DOHH2 (cell line): ENCODE measurements around the gene BARX2.

ENCODE experiments used
- CTCF ChIP-seq: fragments of 200-600 bp; sonication (generic); IDR thresholded peaks from one replicate; pipeline ENCODE4 v1.5.1; 2014; ENCODE audit warnings: antibody characterized with exemption, mild to moderate bottlenecking, low read depth, low read length; ENCODE audit not compliant: poor library complexity, severe bottlenecking
- EZH2phosphoT487 ChIP-seq: fragments of 200-600 bp; sonication (generic); IDR thresholded peaks from 2 replicates; pipeline ENCODE4 v1.6.1; 2017; ENCODE audit warnings: borderline replicate concordance, mild to moderate bottlenecking, antibody characterized with exemption, low read length, moderate library complexity, mixed read lengths

GRCh38 chr11:129366737-129367597, 8.7 kb upstream of the BARX2 start:
- TF ChIP-seq CTCF (no peak), EZH2phosphoT487 (no peak)
